Activated T-helper 2 cell treated with anti-CD3 and anti-CD28 coated beads, Interferon-gamma antibody, Interleukin-2, Interleukin-4, amounts not matched to agents 10 μg/mL and 5 μg/mL and 100 μg/mL, durations not matched to agents 14 hours and 24 hours and 36 hours (primary cell): ENCODE results near the gene SNX9. TPM values are rescaled to one million over a fixed set of nuclear protein-coding genes. Genes with fewer than 3 reads are reported as not detected.
A peak's percentile ranks its signal among the peaks of the same experiment; 100 is the strongest.

Source experiments
- DNase-seq: peaks from one replicate; pipeline ENCODE4 v3.0.0; 2021; ENCODE audit warnings: low spot score
- H3K27ac Mint-ChIP-seq: one replicate; pipeline ENCODE4 v1.8.0; 2021; ENCODE audit warnings: mixed read lengths
- H3K27me3 Mint-ChIP-seq: one replicate; pipeline ENCODE4 v1.8.0; 2021; ENCODE audit warnings: low read depth, mixed read lengths
- H3K36me3 Mint-ChIP-seq: one replicate; pipeline ENCODE4 v1.8.0; 2021; ENCODE audit warnings: low read depth, mixed read lengths
- H3K4me1 Mint-ChIP-seq: one replicate; pipeline ENCODE4 v1.8.0; 2021; ENCODE audit warnings: low read depth, mixed read lengths
- H3K4me3 Mint-ChIP-seq: one replicate; pipeline ENCODE4 v1.8.0; 2021; ENCODE audit warnings: low read depth, mild to moderate bottlenecking, moderate library complexity, mixed read lengths
- H3K9me3 Mint-ChIP-seq: one replicate; pipeline ENCODE4 v1.8.0; 2021; ENCODE audit warnings: mixed read lengths
- intact Hi-C: fragments of 100-400 bp; cut with micrococcal nuclease; formaldehyde crosslinking; loops from one replicate; pipeline ENCODE4 v1.15.1; 2023
- total RNA-seq: library from RNA; stranded (reverse); gene quantifications from 2 replicates; pipeline ENCODE4 v1.2.3, GENCODE V29; 2022

Gene SNX9
- total RNA-seq, 1 donor from 2014 or later: 55.6 TPM

DNA sequence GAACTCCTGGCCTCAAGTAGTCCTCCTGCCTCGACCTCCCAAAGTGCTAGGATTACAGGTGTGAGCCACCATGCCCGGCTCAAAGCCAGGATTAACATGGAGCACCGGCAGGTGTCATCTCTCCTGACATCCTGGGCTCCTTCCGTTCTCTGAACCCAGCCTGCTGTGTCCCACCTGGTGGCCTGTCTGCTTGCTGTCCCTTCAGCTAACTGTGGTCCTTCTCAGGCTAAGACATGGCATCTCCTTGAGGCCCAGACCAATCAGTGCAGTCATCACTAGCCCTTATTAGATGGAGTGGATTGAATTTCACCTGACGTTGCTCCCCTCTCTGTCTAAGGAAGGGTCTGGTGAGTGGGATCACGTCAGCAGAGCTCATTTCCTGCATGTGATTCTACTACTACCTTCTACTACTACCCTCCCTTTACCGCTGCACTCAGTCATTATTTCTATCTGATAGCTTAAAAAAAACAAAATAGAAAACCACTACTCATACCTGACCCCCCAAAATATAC is 130.6 kb downstream of the SNX9 start:
- no peaks in the 10 kb centered on the region for H3K4me1 Mint-ChIP-seq
- peaks cover 22% of the 10 kb centered on the region for H3K27me3 Mint-ChIP-seq
- peaks cover 4% of the 10 kb centered on the region for H3K36me3 Mint-ChIP-seq
- intact Hi-C loops: no loop called here
- no peak overlapping the region for H3K27ac Mint-ChIP-seq
- peaks cover 22% of the 10 kb centered on the region for H3K9me3 Mint-ChIP-seq
- no peak for DNase-seq
- H3K4me3 Mint-ChIP-seq: no peak overlapping the region

DNA sequence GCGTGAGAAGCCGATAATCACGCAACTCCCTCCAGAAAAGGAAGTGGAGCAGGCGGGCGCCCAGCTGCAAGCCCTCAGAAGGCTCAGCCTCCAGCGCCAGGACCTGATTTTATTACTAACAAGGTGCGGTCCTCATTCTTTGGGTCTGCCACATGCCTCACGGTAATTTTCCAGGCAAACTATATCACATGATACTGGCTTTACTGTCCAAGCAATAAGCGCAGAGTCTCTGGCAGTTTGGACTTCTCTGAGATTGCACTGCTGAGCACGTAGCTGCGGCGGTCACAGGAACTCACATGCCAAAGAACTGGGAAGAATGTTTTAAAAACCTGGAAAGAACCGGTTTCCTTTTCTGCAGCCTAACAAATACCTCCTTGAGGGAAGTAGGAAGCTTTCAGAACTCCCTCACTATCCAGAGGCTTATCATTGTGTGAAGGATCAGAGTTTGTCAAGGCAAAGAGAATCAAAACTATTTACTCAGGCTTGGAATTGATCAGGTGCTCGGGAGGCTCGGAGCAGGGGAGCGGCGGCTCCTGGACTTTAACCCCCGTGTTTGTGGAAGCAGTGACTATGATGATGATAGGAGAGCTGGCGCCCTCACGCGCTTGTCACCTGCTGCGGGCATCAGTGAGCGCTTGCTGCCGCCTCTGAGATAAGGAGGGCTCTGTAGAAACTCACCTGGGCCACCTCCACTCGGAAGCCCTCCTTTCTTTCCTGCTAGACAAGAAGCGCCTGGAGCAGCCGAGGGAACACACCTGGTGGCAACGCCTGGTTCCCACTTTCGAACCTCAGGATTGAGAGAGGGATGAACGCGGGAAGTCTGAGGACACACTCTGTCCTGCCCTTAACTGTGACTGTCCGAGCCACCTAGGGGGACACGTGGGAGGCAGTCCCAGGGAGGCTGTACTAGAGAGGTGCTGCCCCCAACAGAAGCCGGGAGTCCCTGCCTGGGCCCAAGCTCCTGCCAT is 131.4 kb downstream of the SNX9 start:
- Mint-ChIP-seq H3K36me3 (peaks cover 10% of the 10 kb centered on the region), H3K27me3 (peaks cover 19% of the 10 kb centered on the region), H3K4me1 (no peaks in the 10 kb centered on the region), H3K27ac (no peak overlapping the region), H3K9me3 (peaks cover 28% of the 10 kb centered on the region), H3K4me3 (no peak overlapping the region)
- intact Hi-C loops: no loop called here
- no peak for DNase-seq

DNA sequence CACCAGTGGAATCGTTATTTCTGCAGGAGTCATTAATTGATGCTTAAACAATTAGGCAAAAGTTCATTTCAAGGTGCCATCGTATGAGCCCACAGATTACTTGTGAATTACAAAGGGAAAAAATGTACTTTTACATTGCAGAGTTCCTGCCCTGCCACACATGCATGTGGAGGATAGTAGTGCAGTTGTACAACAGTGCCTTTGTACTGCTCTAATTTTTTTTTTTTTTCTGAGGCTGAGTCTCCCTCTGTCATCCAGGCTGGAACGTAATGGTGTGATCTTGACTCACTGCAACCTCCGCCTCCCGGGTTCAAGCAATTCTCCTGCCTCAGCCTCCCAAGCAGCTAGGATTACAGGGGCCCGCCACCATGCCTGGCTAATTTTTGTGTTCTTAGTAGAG is 132.6 kb downstream of the SNX9 start:
- H3K4me3 Mint-ChIP-seq: no peak overlapping the region
- H3K36me3 Mint-ChIP-seq: peaks cover 15% of the 10 kb centered on the region
- intact Hi-C loops: no loop called here
- peaks cover 2% of the 10 kb centered on the region for H3K4me1 Mint-ChIP-seq
- peaks cover 29% of the 10 kb centered on the region for H3K9me3 Mint-ChIP-seq
- no peak overlapping the region for H3K27ac Mint-ChIP-seq
- DNase-seq: no peak
- peaks cover 10% of the 10 kb centered on the region for H3K27me3 Mint-ChIP-seq

DNA sequence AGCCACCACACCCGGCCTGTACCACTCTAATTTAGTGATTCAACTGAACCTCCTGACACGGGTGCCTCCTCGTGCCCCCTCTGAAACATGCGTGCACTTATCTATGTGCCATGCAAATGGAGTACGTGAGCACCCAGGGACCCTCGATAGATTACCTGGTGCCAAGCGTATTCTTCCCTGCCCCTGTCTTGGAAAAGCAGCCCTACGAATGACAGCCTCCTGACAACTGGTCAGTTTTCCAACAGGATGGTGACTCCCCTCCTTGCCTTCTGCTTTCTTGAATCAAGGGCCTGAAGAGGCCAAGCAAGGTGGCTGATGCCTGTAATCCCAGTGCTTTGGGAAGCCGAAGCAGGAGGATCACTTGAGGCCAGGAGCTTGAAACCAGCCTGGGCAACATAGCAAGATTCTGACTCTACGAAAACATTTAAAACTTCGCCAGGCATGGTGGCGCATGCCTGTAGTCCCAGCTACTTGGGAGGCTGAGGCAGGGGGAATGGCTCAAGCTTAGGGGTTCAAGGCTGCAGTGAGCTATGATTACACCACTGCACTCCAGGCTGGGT is 133.2 kb downstream of the SNX9 start:
- no peak overlapping the region for H3K4me3 Mint-ChIP-seq
- H3K4me1 Mint-ChIP-seq: peaks cover 5% of the 10 kb centered on the region
- peaks cover 35% of the 10 kb centered on the region for H3K9me3 Mint-ChIP-seq
- peaks cover 6% of the 10 kb centered on the region for H3K27me3 Mint-ChIP-seq
- H3K27ac Mint-ChIP-seq: no peak overlapping the region
- H3K36me3 Mint-ChIP-seq: peaks cover 15% of the 10 kb centered on the region
- intact Hi-C loops: no loop called here
- DNase-seq: no peak

DNA sequence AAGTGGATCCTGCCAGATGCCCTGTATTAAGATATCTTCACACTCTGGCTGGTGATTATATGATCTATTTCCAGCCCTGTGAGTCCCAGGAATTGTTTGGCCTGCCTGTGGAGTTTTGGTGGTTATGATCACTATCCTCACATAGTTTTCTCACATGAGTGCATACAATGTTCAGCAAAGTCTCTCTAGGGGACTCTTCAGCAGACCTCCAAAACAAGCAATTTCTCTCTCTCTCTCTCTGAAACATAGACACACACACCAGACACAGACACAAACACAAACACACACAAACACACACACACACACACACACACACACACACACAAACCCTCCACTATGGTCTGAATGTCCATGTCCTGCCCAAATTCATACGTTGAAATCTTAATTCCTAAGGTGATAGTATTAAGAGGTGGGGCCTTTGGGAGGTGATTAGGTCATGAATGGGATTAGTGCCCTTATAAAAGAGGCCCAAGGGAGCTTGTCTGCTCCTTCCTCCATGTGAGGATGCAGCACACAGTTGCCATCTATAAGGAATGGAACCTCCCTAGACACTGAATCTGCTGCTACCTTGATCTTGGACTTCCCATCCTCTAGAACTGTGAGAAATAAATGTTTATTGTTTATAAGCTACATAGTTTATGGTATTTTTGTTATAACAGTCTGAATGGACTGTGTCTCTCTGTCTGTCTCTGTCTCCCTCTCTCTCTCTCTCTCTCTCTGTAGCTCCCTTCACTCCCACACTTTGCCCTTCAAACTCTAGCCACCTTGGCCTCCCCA is 136.6 kb downstream of the SNX9 start:
- DNase-seq: no peak
- Mint-ChIP-seq H3K9me3 (peaks cover 35% of the 10 kb centered on the region), H3K27me3 (no peaks in the 10 kb centered on the region), H3K36me3 (peaks cover 23% of the 10 kb centered on the region), H3K4me1 (peaks cover 24% of the 10 kb centered on the region), H3K27ac (no peak overlapping the region), H3K4me3 (no peak overlapping the region)
- intact Hi-C loops: loop anchor here (5.0 kb wide), 2 partner anchors 72 to 137 kb away; partner anchors contain the start of gene SNX9

DNA sequence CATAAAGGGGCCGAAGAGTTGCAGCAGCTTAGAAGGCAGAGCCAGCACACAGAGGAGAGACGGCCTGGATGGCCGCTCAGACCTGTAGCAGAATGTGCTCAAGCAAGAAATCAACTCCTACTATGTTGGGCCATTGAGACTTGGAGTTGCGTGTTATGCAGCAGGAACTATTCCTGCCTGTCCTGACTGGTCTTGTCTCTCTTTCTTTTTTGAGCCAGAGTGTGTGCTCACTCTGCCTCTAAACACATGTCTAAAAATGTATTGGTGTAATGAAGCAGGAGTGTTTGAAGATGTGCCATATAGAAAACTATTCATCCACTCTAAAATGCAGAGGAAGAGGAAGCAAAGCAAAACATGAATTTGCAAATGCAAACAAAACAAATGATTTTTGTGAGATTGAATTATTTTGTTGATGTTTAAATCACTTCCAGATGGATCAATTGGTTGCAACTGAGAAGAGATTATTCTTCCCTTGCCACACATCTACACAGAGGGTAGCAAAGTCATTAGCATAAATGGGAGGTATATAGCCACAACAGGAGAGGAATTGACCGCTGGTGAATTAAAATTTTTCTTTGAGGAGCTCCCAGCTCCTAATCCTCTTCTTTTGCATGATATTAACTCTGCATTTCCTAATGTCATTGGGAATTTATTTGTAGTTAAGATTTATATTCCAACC is 138.2 kb downstream of the SNX9 start:
- peaks cover 40% of the 10 kb centered on the region for H3K9me3 Mint-ChIP-seq
- intact Hi-C loops: loop anchor here (5.0 kb wide), 2 partner anchors 74 to 139 kb away; partner anchors contain the start of gene SNX9
- DNase-seq: no peak
- peaks cover 24% of the 10 kb centered on the region for H3K4me1 Mint-ChIP-seq
- H3K4me3 Mint-ChIP-seq: no peak overlapping the region
- no peak overlapping the region for H3K27ac Mint-ChIP-seq
- H3K27me3 Mint-ChIP-seq: no peaks in the 10 kb centered on the region
- peaks cover 23% of the 10 kb centered on the region for H3K36me3 Mint-ChIP-seq

DNA sequence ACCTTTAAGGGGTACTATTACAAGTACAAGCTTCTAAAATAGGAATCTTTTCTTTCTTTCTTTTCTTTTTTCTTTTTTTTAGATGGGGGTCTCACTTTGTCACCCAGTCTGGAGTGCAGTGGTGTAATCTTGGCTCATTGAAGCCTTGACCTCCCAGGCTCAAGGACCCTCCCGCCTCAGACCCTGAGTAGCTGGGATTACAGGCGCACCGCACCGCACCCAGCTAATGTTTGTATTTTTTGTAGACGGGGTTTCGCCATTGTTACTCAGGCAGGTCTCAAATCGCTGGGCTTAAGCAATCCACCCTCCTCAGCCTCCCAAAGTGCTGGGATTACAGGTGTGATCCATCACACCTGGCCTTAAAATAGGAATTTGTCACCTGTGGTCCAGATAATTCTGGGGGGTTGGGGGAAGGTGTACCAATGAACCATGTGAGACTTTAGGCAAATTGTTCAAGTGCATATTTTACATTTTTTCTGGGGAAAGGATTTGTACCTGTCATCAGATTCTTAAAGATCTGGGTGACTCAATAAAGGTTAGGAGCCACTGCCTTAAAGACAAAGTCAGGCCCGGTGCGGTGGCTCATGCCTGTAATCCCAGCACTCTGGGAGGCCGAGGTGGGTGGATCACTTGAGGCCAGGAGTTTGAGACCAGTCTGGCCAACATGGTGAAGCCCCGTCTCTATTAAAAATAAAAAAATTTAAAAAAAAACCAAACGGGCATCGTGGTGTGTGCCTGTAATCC is 139.0 kb downstream of the SNX9 start:
- no peak for DNase-seq
- Mint-ChIP-seq H3K36me3 (peaks cover 23% of the 10 kb centered on the region), H3K27me3 (no peaks in the 10 kb centered on the region), H3K4me3 (peak overlapping the region; percentile 76), H3K4me1 (peaks cover 24% of the 10 kb centered on the region), H3K9me3 (peaks cover 40% of the 10 kb centered on the region), H3K27ac (peak overlapping the region; percentile 86)
- intact Hi-C loops: loop anchor here (2.0 to 5.0 kb wide), 4 partner anchors 19 to 197 kb away; partner anchors contain the start of genes SNX9 and SYNJ2

DNA sequence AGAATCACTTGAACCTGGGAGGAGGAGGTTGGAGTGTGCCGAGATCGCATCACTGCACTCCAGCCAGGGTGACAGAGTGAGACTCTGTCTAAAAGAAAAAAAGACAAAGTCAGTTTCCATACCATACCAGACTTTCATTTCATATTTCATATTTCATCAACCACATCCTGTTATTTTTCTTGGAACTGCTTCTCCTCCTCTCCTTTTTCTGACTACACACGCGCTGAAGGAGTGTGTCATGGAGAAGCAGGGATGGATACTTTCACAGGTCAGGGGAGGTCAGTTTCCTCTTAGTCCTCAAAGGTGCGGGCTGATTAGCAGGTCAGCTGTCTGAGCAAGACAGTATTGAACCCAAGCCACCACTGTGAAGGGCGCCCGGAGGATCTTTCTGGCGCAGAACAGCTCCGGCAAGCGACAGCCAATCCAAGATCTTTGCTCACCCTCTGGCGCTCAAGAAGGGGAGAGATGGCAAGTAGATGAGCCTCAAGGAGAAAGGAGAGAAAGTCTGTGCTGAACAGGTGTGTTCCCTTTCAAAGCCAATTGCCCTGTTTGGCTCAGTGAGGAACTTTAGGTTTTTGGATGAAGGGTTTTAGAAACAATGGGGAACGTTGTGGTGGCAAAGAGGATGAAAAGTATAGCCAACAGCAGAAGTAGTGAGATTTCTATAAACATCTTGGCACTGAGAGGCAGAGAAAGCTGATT is 139.7 kb downstream of the SNX9 start:
- Mint-ChIP-seq H3K36me3 (peaks cover 23% of the 10 kb centered on the region), H3K9me3 (peaks cover 38% of the 10 kb centered on the region), H3K4me1 (peaks cover 24% of the 10 kb centered on the region), H3K27ac (peak overlapping the region; percentile 86), H3K27me3 (no peaks in the 10 kb centered on the region), H3K4me3 (peak overlapping the region; percentile 76)
- intact Hi-C loops: loop anchor here (2.0 to 5.0 kb wide), 4 partner anchors 18 to 198 kb away; partner anchors contain the start of genes SNX9 and SYNJ2
- DNase-seq: peak; percentile 27

DNA sequence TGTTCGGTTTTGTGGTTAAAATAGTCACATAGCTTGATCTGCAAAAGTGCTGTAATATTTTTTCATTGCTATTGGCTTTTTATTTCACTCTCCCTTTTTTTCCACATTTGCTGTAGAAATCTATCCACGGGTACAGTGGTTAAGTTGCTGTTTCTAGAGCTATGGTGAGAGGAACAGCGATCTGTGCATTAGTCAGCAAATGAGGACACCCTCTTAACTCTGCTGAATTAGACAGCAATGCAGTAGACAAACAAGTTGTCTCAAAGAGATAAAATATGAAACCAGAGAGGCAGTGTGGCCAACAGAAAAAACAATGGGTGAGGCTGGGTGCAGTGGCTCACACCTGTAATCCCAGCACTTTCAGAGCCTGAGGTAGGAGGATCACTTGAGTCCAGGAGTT is 141.1 kb downstream of the SNX9 start:
- H3K36me3 Mint-ChIP-seq: peaks cover 17% of the 10 kb centered on the region
- H3K9me3 Mint-ChIP-seq: peaks cover 24% of the 10 kb centered on the region
- intact Hi-C loops: loop anchor here (5.0 kb wide), 2 partner anchors 77 to 142 kb away; partner anchors contain the start of gene SNX9
- no peaks in the 10 kb centered on the region for H3K27me3 Mint-ChIP-seq
- DNase-seq: no peak
- peak overlapping the region; percentile 60 for H3K27ac Mint-ChIP-seq
- peaks cover 24% of the 10 kb centered on the region for H3K4me1 Mint-ChIP-seq
- H3K4me3 Mint-ChIP-seq: peak overlapping the region; percentile 30

DNA sequence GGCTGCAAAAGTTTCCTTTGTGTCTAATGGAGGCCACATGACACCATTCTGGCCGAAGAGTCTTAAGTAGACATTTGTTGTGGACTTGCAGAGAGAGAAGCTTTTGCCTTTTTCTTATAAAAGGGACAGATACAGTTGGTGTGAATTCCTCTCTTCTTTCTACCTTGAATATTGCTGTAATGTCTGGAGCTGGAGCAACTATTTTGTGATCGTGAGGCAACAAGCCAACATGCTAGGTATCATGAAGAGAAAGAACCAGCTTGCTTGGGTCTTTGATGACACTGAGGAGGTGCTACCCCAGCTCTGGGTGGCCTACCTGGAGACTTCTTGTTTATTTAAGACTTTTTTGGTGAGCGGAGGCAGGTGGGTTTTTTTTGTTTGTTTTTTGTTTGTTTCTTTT is 142.3 kb downstream of the SNX9 start:
- H3K27me3 Mint-ChIP-seq: peaks cover under 1% of the 10 kb centered on the region
- H3K4me1 Mint-ChIP-seq: peaks cover 24% of the 10 kb centered on the region
- no peak overlapping the region for H3K4me3 Mint-ChIP-seq
- DNase-seq: no peak
- peaks cover 13% of the 10 kb centered on the region for H3K9me3 Mint-ChIP-seq
- intact Hi-C loops: no loop called here
- H3K36me3 Mint-ChIP-seq: peaks cover 8% of the 10 kb centered on the region
- no peak overlapping the region for H3K27ac Mint-ChIP-seq

DNA sequence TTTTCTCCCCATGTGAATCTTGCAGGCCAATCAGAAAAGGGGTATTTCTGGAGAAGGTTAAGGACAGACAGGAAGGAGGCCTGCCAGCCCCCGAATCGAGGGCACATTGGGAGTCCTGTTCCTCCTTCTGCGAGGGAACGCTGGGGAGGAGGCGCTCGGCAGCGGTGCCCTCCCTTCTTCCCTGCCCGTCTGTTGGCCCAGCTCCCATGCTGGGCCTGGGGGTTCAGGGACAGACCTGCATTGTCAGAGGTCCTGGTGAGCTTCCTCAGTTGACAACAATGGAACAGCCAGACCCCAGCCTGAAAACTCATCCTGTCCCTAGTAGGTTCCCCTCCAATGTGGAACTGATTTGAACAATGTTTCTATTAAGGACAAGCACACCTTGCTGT is 143.5 kb downstream of the SNX9 start:
- intact Hi-C loops: no loop called here
- peaks cover 5% of the 10 kb centered on the region for H3K9me3 Mint-ChIP-seq
- peaks cover 19% of the 10 kb centered on the region for H3K4me1 Mint-ChIP-seq
- no peak for DNase-seq
- no peak overlapping the region for H3K4me3 Mint-ChIP-seq
- peaks cover 12% of the 10 kb centered on the region for H3K27me3 Mint-ChIP-seq
- H3K36me3 Mint-ChIP-seq: peaks cover 8% of the 10 kb centered on the region
- no peak overlapping the region for H3K27ac Mint-ChIP-seq
